ENCODE results near the gene ATP8A1.

Gene ATP8A1

GRCh38 chr4:42646999-42647541, 9.8 kb downstream of the ATP8A1 start:
- no peak for DNase-seq

DNA sequence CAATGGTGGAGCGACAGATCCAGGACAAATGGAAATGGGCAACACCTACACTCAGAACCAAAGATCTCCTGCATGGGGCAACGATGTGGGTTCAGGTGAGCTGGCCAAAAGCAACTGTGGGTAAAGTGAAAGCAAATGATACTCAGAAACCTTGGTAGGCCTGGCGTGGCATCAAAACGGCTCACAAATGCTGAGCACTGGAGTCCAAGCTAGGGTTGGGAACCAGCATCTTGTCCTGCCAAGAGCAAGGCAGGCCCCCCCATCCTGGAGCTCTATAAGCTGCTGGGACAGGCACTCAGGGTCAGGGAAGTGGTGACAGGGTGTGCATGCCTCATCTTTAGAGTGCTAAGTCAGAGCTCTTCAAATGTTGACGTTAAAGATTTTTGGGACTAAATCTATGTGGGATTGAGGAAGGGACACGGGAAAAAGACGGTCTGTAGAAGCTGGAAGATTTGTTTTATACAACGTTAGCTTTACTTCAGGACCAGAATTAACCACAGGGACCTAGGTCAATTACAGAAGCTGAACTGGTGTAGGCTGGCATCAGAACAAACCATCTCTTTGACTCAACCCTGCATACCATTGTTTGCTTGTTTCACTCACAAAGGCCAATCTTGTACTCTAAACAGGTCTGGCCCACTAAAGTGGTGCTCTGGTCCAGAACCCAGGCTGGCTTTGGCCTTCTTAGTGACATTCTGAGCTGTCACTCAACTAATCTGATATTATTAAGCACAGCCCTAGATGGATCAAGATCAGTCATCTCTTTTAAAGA, 10.7 kb downstream of the ATP8A1 start:
- DNase-seq, result no peak

DNA sequence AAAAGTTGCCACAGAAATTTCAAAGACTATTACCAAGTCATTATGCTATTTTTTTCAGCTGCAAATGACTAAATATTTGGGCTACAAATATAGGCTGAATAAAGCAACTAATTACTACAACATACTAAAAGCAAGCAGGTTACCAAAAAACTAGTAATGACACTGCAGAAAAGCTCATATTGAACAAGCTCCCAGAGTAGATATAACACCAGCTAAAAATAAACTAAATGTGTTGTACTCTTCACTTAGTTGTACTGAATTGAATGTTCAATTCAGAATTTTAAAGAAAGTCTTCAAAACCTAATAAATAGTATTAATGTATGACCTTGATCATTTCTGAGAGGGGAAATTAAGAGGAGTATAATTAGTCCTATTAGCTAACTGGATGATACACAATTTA, 12.0 kb downstream of the ATP8A1 start:
- no peak for DNase-seq

DNA sequence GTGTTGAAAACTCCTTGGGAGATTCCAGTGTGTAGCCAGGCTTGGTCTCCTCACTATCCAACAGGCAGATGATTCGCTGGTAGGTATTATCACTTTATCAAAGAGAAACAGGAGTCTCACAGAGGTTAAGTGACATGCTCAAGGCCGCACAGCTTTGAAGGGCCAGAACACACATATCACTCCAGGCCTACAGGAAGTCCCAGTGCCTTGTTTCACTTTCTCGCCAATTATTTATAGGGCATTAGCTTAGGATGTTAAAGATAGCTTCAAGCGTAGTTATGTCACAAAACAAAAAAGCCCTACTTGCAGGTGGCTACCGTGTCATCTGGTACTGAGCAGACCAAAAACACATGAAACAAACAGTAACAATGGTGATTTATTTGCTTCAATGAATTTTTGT, 13.2 kb downstream of the ATP8A1 start:
- DNase-seq, result no peak

GRCh38 chr4:42642845-42643615, 13.9 kb downstream of the ATP8A1 start:
- no peak for DNase-seq

DNA sequence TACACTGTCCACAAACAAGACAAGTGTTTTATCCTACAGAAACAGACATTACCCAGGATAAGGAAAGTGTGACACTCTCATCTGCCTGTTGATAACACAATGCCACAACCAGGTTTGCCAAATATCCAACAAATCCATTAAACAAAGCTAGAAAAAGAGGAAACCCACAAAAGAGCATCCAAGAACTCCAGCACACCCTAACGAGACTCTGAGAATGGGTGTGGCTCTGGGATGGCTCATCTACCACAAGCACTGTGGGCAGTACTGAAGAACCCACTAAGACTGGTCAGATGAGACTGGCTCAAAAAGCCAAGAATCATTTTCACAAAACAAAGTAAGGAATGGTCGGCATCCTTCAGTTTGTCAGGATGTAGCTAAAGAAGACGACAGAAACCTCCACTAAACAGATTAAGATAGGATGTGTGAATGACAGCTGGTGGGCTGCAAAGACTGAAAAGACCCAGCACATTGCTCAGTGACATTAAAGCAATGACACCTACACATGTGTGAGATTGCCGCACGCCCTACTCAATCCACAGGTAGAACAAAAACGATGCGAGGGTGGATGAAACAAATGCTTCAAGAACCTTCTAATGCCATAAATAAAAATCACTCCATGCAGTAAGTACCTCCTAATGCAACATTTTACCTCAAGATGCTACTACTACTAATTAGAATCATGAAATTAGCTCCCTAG, 14.7 kb downstream of the ATP8A1 start:
- no peak for DNase-seq

DNA sequence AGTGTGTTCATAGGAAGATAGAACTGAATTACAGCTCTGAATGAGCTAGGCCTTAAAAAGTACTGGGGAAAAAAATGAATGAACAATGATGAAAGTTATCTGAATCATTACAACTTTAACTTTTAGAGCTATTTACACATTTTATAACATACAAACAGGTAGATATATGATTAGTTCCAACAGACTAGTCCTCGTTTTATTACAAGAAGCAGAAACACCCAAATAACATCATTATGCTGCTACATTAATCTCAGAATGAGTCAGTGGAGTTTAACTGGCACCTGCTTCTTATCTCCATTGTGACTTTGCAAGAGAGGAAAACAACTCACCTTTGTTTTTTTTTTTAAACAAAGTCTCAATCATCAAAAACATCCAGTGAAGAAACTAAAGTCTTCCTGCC, 15.2 kb downstream of the ATP8A1 start:
- DNase-seq, result no peak

GRCh38 chr4:42641161-42641560, 15.7 kb downstream of the ATP8A1 start:
- DNase-seq, result no peak

GRCh38 chr4:42640613-42641012, 16.3 kb downstream of the ATP8A1 start:
- DNase-seq, result no peak

GRCh38 chr4:42638993-42639392, 17.9 kb downstream of the ATP8A1 start:
- no peak for DNase-seq

DNA sequence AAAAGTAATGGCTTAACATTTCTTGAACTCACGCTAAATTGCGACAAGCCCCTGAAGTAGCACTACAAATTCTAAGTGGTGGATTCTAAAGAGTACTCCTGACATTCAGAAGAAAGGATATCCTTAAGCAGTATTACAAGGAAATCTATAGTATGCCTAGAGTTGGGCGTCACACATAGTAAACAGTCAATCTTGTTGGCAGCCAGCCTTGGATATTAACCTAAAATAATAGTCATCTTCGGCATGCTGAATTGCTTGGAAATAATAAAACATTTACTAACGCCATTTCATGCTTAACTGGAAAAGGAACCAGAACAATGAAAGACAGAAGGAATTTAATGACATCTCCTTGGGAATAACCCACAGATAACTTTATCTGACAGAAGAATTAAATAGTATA, 18.6 kb downstream of the ATP8A1 start:
- no peak for DNase-seq

DNA sequence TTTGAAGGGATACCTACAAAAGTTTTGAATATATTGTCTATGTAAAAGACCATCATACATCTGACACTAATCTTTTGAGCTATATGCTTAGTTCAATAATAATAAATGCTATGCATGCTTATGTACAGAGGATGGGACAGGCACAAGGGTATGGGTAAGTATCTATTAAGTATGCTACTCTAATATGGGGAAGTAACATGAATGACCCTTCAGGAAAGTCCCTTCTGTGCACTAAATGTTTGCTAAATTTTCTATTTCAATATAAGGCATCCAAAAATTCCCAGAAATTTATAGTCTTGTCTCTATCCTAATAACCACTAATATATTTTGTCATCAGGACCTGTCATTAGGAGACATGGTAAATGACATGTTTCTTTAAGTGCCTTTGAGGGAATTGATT, 19.0 kb downstream of the ATP8A1 start:
- no peak for DNase-seq

DNA sequence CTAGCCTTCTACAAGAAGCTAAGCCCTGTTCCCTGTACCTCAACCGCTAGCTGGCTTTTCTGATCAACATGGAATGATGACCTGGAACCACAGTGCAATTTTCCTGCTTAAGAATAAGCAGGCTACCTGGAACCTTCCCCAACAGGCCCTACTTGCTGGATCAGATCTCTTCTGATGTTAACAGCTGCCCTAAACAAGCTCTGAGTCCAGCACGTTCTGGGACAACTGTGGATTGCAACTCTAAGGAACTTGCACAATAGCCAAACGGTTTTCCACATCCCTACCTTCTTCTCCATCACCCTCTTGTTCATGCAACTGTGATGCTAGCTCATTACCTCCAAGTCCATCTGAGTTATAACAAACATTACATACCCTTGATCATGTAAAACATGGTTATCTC, 19.8 kb downstream of the ATP8A1 start:
- DNase-seq, result no peak

DNA sequence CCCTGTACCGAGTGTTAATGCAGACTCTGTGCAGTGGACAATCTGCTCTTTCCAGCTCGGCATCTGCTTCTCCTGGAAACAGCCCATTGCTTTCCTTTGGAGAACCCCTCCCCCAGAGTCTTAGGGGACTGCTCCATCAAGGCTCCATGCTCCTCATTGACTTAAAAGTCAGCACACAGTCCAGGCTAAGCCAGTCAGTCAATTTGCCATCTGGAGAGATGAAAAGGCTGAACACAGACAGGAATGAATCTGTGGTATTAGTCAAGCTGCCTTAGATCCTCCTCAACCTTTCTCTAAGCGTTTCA, 20.3 kb downstream of the ATP8A1 start:
- no peak for DNase-seq

DNA sequence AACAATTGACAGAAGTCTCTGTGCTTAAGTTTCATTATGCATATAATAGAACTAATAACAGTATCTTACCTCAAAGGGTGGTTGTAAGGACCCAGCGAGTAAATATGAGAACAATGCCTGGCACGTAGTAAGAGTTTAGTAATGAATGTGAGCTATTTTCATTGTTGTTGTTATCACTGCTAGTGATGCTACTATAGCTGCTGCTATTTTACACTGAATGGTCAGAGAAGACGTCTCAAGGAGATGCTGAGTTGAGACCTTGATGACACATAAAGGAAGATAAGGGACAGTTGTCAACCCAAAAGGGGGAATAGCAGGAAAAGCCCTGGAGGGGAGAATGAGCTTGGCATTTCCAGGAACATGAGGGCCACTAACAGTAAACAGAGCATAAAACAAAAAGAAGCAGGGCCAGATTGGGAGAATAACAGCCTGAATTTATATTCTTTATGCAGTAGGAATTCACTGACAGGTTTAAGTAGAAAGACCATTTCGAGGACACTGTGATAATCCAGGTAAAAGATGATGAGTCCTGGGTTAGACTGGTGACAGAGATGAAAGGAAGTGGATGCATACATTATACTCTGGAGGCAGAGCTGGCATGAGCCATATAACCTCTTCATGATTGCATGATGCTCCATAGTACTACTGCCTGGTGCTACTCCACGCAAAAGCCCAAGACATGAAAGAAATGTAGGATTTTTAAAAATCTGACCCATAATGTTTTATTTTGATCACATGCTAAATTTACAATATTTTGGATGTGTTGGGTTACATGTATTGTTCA, 23.1 kb downstream of the ATP8A1 start:
- DNase-seq, result no peak

DNA sequence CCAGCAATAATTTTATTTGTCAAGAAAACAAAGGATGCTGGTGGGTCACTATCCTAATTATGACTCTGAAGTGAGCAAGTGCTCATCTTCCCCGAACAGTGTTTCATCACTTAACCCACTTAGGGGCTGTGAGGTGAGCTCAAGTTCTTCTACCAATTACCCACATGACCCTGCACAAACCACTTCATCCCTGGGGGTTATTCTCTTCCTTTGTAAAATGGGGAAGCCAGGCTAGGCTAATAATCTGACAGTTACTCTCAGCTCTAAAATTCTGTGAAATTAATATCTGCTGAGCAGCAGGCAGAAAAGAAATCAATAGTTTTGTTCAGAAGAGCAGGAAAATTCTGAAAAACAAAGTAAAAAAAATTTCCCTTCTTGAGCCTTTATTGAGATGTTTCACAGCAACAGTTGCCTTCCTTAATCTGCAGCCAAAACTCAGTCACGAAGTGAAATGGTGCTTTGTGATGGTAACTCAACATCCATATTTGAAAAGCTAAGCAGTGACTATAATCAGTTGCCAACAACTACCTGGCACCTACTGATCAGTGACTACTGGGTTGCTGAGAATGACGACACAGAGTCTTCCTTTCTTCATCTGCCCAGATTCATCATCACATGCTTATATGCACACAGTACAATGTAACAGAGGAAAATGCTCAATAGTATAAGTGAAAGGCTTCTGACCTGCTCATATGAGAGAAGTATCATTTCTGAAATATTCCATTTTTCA, 24.1 kb downstream of the ATP8A1 start:
- no peak for DNase-seq

DNA sequence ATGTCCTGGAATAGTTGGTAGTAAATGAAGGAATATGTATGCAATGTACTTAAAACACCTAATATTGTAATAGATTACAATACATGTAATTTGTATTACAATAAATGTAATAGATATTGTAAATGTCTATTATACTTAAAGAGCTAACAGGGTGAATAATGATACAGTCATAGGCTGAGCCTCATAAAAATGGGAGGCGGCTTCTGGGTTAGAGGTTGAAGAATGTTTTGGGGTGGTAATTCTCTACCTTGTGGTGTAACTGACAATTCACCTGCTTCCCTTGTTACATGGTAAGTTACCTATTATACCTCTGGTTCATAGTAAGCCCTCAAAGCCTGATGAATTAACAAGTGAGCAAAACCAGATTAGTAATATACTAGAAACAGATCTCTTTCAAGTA, 26.0 kb downstream of the ATP8A1 start:
- DNase-seq, result no peak

DNA sequence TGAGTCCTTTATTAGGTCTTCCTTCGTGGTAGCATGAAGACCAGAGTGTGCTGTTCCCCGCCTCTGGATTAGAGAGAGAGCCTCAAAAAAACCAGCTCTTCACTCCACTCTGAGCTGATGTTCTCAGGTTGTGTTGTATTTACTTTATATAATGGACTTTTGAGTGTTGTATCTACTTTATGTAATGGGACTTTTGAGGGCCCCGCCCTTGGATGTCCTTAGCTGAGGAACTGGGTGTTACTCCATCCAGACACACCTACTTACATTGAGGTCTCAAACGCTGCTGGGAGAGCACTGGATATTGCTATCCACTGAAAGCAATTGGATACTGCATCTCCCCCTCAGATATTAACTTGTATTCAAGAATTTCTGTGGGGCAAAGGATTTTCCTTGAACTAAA, 28.2 kb downstream of the ATP8A1 start:
- no peak for DNase-seq

DNA sequence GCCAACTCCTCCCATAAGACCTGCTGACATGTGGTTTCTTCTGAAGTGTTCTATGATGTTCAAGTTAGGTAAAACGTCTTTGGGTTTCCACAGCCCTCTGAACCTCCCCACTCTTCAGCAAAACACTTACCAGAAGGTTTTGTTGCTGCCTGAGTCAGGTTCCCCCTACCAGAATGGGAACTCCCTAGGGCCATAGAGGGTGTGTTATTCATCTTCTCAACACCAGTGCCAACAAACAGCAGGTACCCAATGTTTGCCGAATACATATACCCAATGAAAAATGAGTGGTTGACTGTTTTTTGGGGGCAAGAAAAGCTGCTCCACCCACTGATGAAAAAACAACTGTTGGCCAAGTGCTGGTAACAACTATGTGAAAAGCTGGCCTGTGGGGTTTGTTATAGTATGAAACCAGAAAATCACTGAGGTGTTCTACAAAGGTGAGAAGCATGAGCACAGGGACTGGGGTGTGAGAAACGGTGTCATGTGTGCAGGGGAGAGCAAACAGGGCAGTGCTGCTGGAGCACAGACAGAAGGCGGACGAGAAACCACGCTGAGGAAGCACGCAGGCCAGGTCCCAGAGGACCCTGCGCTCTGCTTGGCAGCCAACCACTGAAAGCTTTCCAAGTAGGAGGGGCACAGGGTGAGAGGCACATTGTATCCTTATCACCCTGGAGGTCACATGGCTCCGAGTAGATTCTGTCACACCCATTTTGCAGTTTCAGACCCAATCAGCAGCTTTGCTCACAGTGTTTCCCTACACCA, 28.8 kb downstream of the ATP8A1 start:
- DNase-seq, result no peak

DNA sequence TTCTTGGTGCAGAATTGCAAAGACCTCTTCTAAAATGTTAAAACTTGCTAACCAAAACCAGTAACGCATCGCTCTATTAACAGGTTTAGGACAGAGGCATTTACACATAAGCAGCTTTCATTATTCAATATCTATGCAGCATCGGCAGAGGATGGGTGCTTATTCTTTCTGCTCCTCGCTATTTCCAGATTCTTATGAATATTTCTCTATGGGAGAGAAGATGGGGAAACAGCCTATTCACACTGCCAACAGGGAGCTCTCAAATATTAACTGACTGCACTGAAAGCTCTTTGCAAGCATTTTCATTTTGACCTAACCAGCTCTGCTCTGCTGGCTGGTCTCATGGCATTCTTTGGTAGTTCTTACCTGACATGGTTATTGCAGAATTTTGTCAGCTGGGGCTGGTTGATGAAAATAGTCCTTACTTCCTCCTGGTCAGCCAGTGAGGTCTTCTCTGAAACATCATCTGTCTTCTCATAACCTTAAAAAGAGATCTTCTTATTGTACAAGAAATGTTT, 30.2 kb downstream of the ATP8A1 start:
- DNase-seq, result no peak

GRCh38 chr4:42625329-42625728, 31.6 kb downstream of the ATP8A1 start:
- DNase-seq, result no peak
